NT2/D1 (cell line): ENCODE measurements around the gene EEF1AKMT3.

Source experiments
- SUZ12 ChIP-seq: IDR thresholded peaks from 2 replicates; pipeline ENCODE4 v1.6.1; 2011; ENCODE audit not compliant: insufficient read length, insufficient read depth; ENCODE audit errors: extremely low read depth
- YY1 ChIP-seq: IDR thresholded peaks from 2 replicates; pipeline ENCODE4 v1.6.1; 2011; ENCODE audit not compliant: insufficient read length, insufficient read depth
- ZNF274 ChIP-seq: IDR thresholded peaks from 2 replicates; pipeline ENCODE4 v1.6.1; 2011; ENCODE audit warnings: mild to moderate bottlenecking, low read depth, low read length

DNA sequence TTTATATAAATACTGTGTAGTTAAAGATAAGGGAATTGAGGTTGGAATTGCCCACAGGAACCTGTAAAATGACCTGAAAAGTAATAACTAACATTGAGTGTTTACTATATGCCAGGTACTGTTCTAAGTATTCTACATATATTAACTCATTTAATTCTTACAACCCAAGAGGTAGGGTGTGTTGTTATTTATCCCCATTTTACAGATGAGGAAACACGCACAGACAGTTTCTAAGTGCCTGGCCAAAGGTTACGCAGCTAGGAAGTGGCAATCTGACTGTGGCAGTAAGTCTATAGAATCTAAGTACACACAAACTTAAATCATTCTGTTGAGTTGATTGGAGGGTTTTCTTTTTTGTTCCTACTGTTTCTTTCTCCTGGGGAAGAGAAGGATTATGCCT, 28.6 kb upstream of the EEF1AKMT3 start:
- no peak for TF ChIP-seq YY1
- TF ChIP-seq ZNF274, result no peak
- TF ChIP-seq SUZ12, result no peak
